ENCODE data around the gene CDC27. TPM values are rescaled to one million over a fixed set of nuclear protein-coding genes. Genes with fewer than 3 reads are reported as not detected.

Gene CDC27
- total RNA-seq, 2 donors from 2014 or later: 50.1 to 61.6 TPM

DNA sequence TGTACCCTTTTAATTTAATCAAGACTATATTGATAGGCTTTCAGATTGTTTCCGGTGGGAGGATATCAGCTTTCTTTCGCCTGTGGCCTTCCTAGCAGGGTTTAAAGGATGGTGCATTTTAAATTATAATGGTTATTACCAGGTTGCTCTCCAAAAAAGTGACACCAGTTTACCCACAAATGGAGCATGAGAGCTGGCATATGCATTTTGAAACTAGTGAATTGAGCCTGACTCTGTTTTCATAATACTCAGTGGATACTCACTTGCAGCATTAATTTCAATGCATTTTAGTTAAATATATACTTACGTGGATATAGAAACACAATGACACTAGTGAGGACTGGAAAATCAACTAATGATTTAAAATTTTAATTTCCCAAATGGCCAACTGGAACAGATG, 25.8 kb upstream of the CDC27 start:
- H3K27ac Mint-ChIP-seq: no peak overlapping the region
- DNase-seq (no peak), ATAC-seq (no peak)
- no peaks in the 10 kb centered on the region for H3K27me3 Mint-ChIP-seq
- H3K9me3 ChIP-seq (ENCODE audit: control insufficient read depth, low read length, poor library complexity, severe bottlenecking): no peaks in the 10 kb centered on the region
- H3K4me1 Mint-ChIP-seq: peaks cover 6% of the 10 kb centered on the region
- no peaks in the 10 kb centered on the region for H3K36me3 Mint-ChIP-seq (ENCODE audit: low read depth)
- no peak overlapping the region for H3K4me3 Mint-ChIP-seq

- H3K27ac Mint-ChIP-seq: no peak overlapping the region
- no peak for ATAC-seq
- H3K36me3 Mint-ChIP-seq (ENCODE audit: low read depth): no peaks in the 10 kb centered on the region
- H3K4me1 Mint-ChIP-seq: peaks cover 6% of the 10 kb centered on the region
- no peak overlapping the region for H3K4me3 Mint-ChIP-seq
- no peak for DNase-seq
- no peaks in the 10 kb centered on the region for H3K27me3 Mint-ChIP-seq
- H3K9me3 ChIP-seq (ENCODE audit: control insufficient read depth, low read length, poor library complexity, severe bottlenecking): no peaks in the 10 kb centered on the region
Measured at GRCh38 chr17:47213540-47213939, 24.4 kb upstream of the CDC27 start.

DNA sequence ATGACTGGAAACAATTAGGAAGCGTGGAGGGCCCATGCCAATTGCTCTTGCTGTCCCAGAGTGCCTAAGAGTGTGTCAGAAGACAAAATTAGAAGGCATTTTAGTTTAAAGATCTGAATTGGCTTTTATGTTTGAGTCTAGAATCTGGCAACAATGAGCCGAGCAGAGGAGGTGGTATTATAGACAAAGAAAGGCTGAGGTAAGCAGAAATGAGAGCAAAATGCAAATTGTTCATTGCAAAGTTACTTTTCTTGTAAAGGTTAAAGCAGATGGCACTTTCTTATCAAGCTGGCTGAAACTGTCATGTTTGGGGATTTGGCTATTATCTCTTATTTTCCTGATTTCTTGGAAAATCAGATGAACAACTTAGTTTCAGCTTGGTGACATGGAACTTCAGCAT, 23.4 kb upstream of the CDC27 start:
- Mint-ChIP-seq H3K27ac (no peak overlapping the region), H3K4me3 (no peak overlapping the region), H3K4me1 (peaks cover 8% of the 10 kb centered on the region), H3K36me3 (ENCODE audit: low read depth) (no peaks in the 10 kb centered on the region), H3K27me3 (no peaks in the 10 kb centered on the region)
- ATAC-seq (no peak), DNase-seq (no peak)
- H3K9me3 ChIP-seq (ENCODE audit: control insufficient read depth, low read length, poor library complexity, severe bottlenecking): no peaks in the 10 kb centered on the region

- ATAC-seq (no peak), DNase-seq (no peak)
- Mint-ChIP-seq H3K4me1 (peaks cover 14% of the 10 kb centered on the region), H3K27me3 (no peaks in the 10 kb centered on the region), H3K36me3 (ENCODE audit: low read depth) (no peaks in the 10 kb centered on the region), H3K27ac (no peak overlapping the region), H3K4me3 (no peak overlapping the region)
- H3K9me3 ChIP-seq (ENCODE audit: control insufficient read depth, low read length, poor library complexity, severe bottlenecking): no peaks in the 10 kb centered on the region
Measured at GRCh38 chr17:47210779-47211178, 21.7 kb upstream of the CDC27 start.

DNA sequence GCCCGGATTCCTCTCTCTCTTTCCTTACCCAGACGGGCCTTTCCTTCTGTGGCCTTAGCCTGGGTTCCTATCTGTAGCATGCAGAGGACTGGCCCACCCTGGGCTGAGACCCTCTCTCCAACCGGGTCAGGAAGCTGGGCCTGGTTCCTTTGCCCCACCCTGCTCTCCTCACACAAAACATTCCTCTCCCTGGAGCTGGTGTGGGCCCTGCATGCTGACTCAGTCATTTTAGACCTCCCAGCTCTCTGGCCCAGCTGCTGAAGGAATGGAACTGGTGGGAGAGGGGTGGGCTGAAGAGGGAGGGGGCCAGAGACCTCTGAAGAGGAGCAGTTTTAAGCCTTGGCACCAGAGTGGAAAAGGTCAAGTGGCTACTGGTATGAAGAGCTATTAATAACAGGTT, 21.0 kb upstream of the CDC27 start:
- no peak for DNase-seq
- no peaks in the 10 kb centered on the region for H3K36me3 Mint-ChIP-seq (ENCODE audit: low read depth)
- no peak for ATAC-seq
- H3K9me3 ChIP-seq (ENCODE audit: control insufficient read depth, low read length, poor library complexity, severe bottlenecking): no peaks in the 10 kb centered on the region
- H3K27me3 Mint-ChIP-seq: no peaks in the 10 kb centered on the region
- peaks cover 20% of the 10 kb centered on the region for H3K4me1 Mint-ChIP-seq
- no peak overlapping the region for H3K4me3 Mint-ChIP-seq
- no peak overlapping the region for H3K27ac Mint-ChIP-seq

DNA sequence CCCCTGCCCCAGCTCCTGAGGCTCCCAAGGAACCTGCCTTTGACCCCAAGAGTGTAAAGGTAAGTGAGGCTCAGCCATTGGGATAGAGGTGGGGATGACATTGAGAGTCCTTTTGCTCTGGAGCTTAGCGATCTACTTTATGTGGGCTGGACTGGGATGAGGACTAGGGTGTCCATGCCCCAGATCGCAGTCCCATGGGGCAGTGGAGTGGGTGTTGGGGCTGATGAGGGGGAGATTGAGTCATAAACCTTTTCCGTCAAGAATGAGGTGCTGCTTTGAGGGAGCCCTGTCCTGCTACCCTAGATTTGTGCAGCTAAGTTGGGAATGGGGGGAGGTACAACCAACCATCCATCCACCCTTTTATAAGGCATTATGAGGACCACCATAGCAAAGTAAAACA, 20.4 kb upstream of the CDC27 start:
- H3K4me3 Mint-ChIP-seq: no peak overlapping the region
- H3K27ac Mint-ChIP-seq: peak overlapping the region; percentile 97
- no peaks in the 10 kb centered on the region for H3K27me3 Mint-ChIP-seq
- no peaks in the 10 kb centered on the region for H3K9me3 ChIP-seq (ENCODE audit: control insufficient read depth, low read length, poor library complexity, severe bottlenecking)
- peaks cover 26% of the 10 kb centered on the region for H3K4me1 Mint-ChIP-seq
- no peaks in the 10 kb centered on the region for H3K36me3 Mint-ChIP-seq (ENCODE audit: low read depth)
- ATAC-seq (no peak), DNase-seq (no peak)

GRCh38 chr17:47208744-47209488, 19.8 kb upstream of the CDC27 start, which contains the start of gene MYL4:
TSS of gene MYL4 (plus strand) at chr17:47209348. CDS start at chr17:47209423, 75 bp downstream.
- DNase-seq (no peak), ATAC-seq (no peak)
- no peaks in the 10 kb centered on the region for H3K27me3 Mint-ChIP-seq
- peak within 1 kb of the TSS; percentile 97 for H3K27ac Mint-ChIP-seq
- no peaks in the 10 kb centered on the region for H3K9me3 ChIP-seq (ENCODE audit: control insufficient read depth, low read length, poor library complexity, severe bottlenecking)
- no peaks in the 10 kb centered on the region for H3K36me3 Mint-ChIP-seq (ENCODE audit: low read depth)
- no peak within 1 kb of the TSS for H3K4me3 Mint-ChIP-seq
- peaks cover 31% of the 10 kb centered on the region for H3K4me1 Mint-ChIP-seq

DNA sequence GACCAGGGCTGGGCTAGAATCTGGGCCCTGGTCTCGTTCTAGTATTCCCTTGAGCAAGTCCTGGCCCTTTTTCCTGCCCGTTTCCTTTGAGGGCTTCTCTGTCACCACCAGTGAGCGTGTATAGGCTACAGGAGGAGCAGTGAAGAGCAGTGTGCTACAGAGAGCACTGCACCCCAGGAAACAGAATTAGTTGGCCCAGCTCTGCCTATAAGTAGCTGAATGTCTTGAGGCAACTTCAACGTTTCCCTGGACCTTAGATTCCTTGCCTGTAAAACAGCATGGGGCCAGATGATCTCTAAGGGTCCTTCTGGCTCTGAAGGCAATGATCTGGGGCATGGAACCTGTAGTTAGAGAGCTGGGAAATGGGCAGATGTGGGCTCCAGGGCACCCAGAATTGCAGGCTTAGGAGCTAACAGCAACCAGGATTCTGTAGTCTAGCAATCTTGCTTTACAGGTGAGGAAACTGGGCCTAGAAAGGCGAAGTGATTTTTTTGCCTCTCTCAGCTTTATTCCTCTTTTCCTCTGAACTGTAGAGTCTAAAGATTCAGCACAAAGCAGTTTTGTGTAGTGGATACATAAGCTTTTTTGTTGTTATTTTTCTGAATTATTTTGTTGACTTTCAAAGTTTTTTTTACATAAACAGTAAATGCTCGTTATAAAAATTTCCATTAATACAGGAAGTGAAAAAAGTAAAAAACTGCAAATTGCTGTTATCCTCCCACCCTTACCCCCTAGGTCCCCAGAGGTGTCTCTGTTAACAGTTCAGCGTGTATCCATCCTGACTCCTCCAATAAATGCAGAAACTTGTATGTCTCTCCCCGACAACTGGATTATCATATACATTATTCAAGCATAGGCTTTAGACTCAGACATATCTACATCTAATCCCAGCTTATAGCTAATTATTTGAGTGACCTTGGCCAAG, 18.3 kb upstream of the CDC27 start:
- ATAC-seq (no peak), DNase-seq (no peak)
- Mint-ChIP-seq H3K4me1 (peaks cover 38% of the 10 kb centered on the region), H3K36me3 (ENCODE audit: low read depth) (no peaks in the 10 kb centered on the region), H3K27ac (peak overlapping the region; percentile 97), H3K27me3 (no peaks in the 10 kb centered on the region), H3K4me3 (no peak overlapping the region)
- no peaks in the 10 kb centered on the region for H3K9me3 ChIP-seq (ENCODE audit: control insufficient read depth, low read length, poor library complexity, severe bottlenecking)

DNA sequence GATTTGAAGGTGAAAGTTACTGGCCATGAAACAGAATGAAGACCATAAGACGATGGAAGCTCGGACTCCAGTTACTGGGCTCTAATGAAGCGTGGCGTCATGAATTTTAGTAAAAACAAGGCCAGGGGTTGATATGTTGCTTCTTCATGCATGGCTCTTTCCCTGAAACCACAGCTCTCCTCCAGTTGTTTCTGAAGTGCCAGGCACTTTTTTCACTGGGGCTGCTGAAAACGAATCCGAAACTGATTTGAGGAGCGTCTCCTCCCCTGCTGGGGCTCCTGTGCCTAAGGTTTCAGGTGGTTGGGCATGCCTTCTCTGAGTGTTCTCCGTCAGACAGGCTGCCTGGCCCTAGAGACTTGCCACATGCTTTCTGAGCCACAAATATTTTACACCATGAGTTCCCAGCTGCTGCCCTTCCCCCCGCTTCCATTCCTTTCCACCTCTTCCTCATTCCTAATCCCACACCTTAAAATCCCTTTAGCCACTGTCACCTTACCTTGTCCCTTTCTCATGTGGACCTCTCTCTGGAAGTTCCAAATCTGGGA, 16.4 kb upstream of the CDC27 start:
- Mint-ChIP-seq H3K36me3 (ENCODE audit: low read depth) (no peaks in the 10 kb centered on the region), H3K4me1 (peaks cover 40% of the 10 kb centered on the region), H3K4me3 (peak overlapping the region; percentile 88), H3K27ac (peak overlapping the region; percentile 97), H3K27me3 (no peaks in the 10 kb centered on the region)
- peak; percentile 86 for ATAC-seq
- DNase-seq: peak; percentile 24 to 52 (median 49)
- H3K9me3 ChIP-seq (ENCODE audit: control insufficient read depth, low read length, poor library complexity, severe bottlenecking): no peaks in the 10 kb centered on the region

- Mint-ChIP-seq H3K36me3 (ENCODE audit: low read depth) (no peaks in the 10 kb centered on the region), H3K4me3 (peak overlapping the region; percentile 88), H3K27me3 (no peaks in the 10 kb centered on the region), H3K4me1 (peaks cover 45% of the 10 kb centered on the region), H3K27ac (peak overlapping the region; percentile 97)
- ATAC-seq: peak; percentile 76
- no peaks in the 10 kb centered on the region for H3K9me3 ChIP-seq (ENCODE audit: control insufficient read depth, low read length, poor library complexity, severe bottlenecking)
- DNase-seq: no peak
Measured at GRCh38 chr17:47204722-47205418, 15.8 kb upstream of the CDC27 start.

DNA sequence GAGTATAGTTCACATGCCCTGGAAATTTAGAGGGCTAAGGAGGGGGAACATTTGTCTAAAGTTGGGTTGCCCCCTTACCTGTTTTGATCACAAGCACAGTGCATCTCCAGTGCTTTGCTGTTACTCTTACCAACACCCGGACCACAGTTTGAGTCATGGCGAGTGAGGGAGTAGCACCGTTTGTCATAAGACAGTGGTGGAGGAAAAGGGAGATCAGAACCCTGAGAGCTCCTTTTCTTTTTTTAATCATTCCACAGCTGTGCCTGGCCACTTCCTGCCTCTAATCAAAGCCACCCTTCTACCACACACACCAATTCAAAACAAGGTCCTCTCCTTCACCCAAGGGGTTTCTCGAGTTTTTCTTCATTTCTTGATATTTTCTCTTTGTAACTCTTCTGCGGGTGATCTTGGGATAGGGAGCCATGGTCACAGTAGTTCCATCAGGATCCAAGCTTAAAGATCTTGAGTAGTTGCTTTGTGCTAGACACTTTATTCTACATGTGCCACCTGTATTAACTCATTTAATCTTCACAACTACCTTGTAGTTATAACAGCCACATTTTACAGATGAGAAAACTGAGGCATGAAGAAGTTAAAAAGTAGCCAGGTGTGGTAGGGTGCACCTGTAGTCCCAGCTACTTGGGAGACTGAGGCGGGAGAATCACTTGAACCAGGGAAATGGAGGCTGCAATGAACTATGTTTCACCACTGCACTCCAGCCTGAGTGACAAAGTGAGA, 15.1 kb upstream of the CDC27 start:
- Mint-ChIP-seq H3K4me1 (peaks cover 47% of the 10 kb centered on the region), H3K27ac (peak overlapping the region; percentile 97), H3K27me3 (no peaks in the 10 kb centered on the region), H3K4me3 (peak overlapping the region; percentile 88), H3K36me3 (ENCODE audit: low read depth) (no peaks in the 10 kb centered on the region)
- no peaks in the 10 kb centered on the region for H3K9me3 ChIP-seq (ENCODE audit: control insufficient read depth, low read length, poor library complexity, severe bottlenecking)
- DNase-seq: no peak
- ATAC-seq: peak; percentile 27

- H3K4me1 Mint-ChIP-seq: peaks cover 41% of the 10 kb centered on the region
- no peak for DNase-seq
- no peak overlapping the region for H3K4me3 Mint-ChIP-seq
- no peaks in the 10 kb centered on the region for H3K27me3 Mint-ChIP-seq
- no peak for ATAC-seq
- H3K27ac Mint-ChIP-seq: no peak overlapping the region
- H3K9me3 ChIP-seq (ENCODE audit: control insufficient read depth, low read length, poor library complexity, severe bottlenecking): no peaks in the 10 kb centered on the region
- no peaks in the 10 kb centered on the region for H3K36me3 Mint-ChIP-seq (ENCODE audit: low read depth)
Measured at GRCh38 chr17:47201166-47201565, 12.1 kb upstream of the CDC27 start.
